Measurements from ENCODE around the gene FAM78A.
"Not testable (repeated sequence)": the region's sequence is repeated elsewhere in the genome, so short reads cannot be mapped to it uniquely, and the experiment has no call there.

The FAM78A gene

GRCh38 chr9:131280660-131281059 is 4.3 kb upstream of the FAM78A start:
- DNase-seq: no peak

DNA sequence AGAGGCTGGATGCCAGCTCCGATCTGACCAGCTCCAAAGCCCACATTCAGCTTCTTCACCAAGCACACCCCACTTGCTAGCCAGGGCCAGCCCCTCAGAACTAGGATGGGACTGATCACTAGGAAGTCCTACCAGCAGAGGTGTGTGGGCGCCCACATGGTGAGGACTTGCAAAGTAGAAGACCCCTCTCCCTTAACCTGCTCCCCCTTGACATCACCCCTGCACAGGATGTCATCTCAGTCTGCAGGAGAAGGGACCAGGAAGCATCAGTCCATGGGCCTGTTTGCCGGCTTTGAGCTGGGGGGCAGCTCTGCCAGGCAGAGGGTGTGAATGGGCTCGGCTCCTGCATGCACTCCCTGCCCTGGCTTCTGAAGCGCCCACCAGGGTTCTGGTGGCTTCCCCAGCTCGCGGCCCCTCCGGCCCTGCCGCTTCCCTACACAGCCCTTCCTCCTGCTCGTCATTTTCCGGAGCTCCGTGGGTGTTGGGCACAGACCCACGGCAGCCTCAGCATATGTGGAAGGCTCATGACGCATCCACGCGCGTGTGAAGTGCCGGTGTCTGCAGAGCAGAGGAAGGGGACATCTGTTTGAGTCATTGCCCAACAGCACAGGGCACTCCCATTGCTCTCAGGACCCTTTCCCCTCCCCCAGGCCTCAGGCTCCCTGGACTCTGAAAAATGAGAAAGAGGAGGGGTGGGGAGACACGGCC is 3.7 kb upstream of the FAM78A start:
- DNase-seq: no peak

- no peak for DNase-seq
Observed at GRCh38 chr9:131279196-131279862, 3.0 kb upstream of the FAM78A start.

- no peak for DNase-seq
Observed at GRCh38 chr9:131278702-131279111, 2.4 kb upstream of the FAM78A start.

GRCh38 chr9:131277910-131278701 is 1.8 kb upstream of the FAM78A start:
- DNase-seq: peak; percentile 88

DNA sequence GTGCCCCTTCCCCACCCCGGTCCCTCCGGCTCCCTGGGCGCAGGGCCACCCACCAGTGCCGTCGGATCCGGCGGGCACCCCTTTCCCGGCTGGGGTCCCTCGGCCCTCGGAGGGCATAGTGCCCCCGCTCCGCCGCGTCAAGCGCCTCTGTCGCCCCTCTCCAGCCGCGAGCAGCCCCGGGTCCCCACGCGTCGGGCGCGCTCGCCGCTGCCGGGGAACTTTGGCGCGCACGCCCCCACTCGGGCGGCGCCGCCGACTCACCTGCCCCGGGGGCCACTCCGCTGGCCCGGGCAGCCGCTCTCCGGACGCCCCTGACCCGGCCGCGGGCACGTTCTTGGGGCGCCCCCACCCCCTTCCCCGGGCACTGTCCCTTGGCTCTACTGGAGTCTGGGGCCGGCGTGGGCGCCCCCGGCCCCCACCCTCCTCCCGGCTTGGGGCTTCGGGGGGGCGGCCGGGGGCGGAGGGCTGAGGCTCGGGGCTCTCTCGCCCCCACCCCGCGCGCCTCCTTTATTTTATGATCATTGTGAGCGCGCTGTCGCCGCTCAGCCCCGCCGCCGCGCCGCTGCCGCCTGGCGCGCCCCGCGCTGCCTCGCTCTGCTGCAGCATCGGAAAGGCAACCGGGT is 1.1 kb upstream of the FAM78A start:
- no peak for DNase-seq

- no peak for DNase-seq
Observed at GRCh38 chr9:131276891-131277286, 579 bp upstream of the FAM78A start.

DNA sequence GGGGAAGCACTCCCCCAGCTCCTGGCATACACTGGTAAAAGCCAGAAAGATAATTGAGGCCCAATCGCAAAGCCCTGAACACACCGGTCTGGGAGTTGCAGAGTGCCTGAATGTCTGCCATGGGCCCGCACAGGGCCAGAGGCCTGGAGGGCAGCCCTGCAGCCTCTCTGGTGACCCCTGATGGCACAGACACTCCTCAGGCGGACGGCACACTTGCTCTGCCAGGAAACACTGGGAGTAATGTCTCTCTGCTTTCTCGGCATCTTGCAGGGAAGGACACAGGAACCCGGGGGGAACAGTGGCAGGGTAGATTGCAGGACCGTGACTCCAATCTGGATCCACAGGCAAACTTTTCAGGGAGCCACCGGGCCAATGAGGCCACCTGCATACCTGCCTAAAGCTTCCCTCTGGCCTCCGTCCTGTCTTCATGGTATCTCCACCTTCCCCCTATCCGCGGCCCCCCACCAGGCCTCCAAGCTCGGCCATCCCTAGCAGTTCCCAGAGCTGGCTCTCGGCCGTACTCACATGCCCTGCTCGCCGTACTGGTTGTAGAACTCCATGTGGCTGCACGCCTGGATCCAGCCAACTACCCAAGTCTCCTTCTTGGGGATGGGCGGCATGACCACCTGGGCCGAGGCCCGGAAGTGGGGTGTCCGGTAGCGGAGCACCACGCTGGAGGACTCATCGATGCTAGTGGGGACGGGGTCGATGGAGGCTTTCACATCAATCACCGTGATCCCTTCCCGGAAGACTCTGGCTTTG is 797 bp downstream of the FAM78A start:
- no peak for DNase-seq

DNA sequence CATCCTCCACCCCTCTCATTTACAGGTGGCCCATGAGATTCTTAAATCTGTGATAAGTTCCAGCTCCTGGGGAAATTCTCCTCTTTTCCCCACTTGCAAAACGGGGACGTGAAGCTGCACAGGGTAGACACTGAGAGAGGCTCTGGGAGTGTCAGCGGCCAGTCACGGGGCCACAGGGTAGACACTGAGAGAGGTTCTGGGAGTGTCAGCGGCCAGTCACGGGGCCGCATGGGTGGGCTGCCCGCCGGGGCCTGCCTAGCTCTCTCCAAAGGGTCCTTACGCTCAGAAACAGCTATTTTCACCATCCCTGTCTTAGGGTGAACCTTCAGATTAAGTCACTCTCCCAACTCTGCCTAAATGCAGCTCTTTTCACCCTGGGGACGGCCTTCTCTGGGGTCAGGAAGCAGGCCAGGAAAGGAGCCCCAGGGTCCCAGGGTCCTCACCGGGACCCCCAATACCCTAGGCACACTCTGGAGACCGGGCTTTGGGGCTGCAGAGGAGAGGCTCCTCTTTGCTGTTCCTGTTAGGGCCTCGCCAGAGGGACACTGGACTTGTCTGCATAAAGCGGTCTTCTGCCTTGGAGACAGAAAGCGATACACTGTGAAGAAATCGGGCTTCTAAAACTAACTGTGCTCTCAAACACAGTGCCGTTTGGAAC is 1.5 kb downstream of the FAM78A start:
- no peak for DNase-seq

- no peak for DNase-seq
Observed at GRCh38 chr9:131273856-131274673, 2.2 kb downstream of the FAM78A start.

GRCh38 chr9:131273146-131273855 is 3.0 kb downstream of the FAM78A start:
- no peak for DNase-seq

DNA sequence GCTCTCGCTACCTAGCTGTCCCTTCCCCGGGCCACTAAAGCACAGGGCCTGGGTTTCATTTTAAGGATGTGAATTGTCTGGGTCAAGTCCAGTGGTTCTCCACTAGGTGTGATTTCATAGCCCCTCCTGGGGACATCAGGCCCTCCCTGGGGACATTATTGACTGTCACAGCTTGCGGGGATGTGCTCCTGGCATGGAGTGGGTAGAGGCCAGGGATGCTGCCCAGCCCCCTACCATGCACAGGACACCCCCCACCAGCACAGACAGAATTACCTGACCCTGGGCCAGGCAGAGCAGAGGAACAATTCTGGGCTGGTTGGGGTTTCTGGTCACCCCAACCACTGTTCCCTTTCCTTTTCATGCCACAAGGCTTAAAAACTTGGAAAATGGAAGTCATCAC is 4.1 kb downstream of the FAM78A start:
- no peak for DNase-seq

DNA sequence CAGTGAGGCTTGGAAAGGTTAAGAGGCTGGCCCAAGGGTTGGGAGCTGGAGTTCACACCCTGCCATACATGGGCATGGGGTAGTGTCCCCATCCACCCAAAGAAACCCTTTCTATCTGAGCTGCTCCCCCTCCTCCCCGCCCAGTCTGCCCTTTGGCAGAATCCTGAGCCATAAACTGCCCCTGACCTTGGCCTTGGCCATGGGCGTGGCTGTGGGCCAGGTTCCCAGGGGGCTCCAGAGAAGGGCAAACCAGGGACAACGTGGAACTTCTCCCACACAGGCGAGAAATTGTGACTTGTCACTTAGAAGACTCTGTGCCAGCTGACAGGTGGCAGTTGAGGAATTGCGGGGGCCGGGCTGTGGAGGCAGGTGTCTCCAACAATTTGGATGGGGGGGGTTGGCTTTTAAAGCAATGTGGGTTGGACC is 4.8 kb downstream of the FAM78A start:
- DNase-seq: no peak

GRCh38 chr9:131271016-131271273 is 5.4 kb downstream of the FAM78A start:
- not testable (repeated sequence) for DNase-seq

DNA sequence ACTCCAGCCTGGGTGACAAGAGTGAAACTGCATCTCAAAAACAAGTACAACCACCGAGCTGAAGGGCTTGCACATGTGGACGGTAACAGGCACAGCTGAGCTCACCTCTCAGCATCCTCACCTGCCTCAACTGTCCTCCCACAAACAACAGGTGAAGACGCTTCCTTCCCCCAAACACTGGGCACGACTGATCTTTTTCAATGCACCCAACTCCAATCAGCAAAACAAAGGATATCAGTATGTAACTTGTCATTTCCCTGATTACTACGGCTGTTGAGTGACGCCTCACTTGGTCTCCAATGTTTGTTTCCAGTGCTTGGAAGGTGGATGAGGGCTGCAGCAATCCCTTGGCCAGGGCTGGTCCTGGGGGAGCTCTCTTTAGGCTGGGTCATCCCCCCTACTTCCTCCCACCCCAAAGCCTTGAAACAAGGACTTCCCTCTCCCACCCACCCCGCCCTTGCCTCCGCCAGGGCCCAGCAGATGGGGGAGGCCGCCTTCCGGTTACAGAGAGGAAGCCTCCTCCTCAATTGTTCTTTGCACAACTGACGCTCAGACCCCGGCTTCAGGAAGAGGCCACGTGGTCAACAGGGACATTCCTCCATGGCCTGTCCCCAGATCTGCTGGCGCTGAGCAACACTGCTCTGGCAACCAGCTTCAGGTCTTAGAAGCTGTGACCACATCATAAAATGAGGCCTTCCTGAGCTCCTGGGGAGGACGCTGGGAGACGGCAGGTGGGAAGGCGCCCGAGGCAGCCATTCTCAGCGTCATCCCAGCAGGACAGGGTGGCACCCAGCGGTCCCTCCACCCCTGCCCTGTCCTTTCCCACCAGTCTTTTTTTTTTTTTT is 5.9 kb downstream of the FAM78A start:
- DNase-seq: no peak

DNA sequence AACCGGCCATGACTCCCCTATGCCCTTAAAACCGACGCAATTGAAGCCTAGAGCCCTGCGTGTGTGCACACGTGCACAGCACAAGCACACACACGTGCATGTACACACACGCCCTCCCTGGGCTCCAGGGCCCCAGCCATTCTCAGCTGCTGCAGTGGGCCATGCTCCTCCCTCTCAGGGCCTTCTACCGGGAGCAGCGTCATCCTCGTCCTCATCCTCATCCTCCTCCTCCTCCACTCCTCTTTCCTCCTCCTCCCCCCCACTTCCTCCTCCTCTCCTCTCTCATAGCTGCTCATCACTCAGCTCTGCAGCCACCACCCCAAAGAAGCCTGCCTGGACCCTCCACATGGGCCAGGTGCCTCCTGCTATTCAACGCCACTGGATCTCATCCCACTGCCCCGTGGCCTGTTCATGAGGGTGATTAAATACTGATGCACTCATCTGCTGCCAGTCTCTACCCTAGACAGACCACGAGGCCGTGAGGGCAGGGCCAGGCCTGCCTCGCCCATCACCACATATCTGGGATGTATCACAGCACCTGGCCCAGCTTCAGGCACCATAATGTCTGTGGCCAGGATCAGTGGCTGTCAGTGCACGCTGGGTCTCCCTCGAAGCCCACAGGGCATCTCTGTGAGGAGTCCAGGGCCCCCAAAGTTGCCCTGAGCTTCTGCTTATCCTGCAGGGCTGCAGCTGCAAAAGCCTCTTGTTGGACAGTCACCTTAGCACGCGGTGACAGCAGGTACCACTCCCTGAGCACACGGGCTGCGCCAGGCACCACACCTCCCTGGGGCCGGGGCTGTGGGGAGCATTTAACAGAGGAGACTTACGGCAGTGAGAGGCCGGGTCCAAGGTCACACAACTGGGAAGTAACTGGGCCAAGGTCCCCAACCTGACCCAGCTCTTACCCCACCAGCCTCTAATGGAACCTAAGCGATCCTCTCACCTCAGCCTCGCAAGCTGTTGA is 9.8 kb downstream of the FAM78A start:
- DNase-seq: no peak

DNA sequence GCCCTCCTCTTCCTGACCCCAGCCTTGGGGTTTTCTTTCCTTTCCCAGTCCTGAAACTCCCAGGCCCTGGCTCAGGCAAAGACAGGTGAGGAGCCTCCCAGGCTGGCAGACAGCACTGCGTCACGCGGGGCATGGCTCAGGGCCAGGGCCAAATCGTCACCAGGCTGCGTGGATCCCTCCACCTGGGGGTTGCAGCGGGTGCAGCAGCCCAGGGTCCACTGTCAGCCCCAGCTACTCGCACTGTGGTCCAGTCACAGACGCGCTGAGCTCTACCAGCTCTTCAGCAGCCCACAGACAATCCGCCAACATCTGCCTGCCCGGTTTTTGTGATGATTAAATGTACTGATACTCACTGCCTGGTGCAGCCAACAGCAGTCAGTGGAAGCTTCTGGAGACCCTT is 12.1 kb downstream of the FAM78A start:
- no peak for DNase-seq

- no peak for DNase-seq
Observed at GRCh38 chr9:131263701-131264100, 12.6 kb downstream of the FAM78A start.

GRCh38 chr9:131263033-131263343 is 13.3 kb downstream of the FAM78A start:
- not testable (repeated sequence) for DNase-seq

All from right forelimb (tissue), 1 donor.